Small intestine (tissue), 7 donors: ENCODE measurements around the gene ZCRB1. TPM values are rescaled to one million over a fixed set of nuclear protein-coding genes. Genes with fewer than 3 reads are reported as not detected.
A peak's percentile ranks its signal among the peaks of the same experiment; 100 is the strongest.

ENCODE experiments used
- DNase-seq, 2 donors: peaks; one replicate each; pipeline versions ENCODE4 v3.0.0 to v3.0.0-alpha.2; 2013
- FAIRE-seq: peaks from 2 replicates; lab custom pipeline; 2012; peaks lifted over from hg19 to GRCh38; lab: Jason Lieb, UNC
- H3K27ac ChIP-seq, 3 donors: one replicate each; pipeline ENCODE4 v1.5.1; 2013; ENCODE audit warnings: low read length in 2 of 3, mild to moderate bottlenecking in 2 of 3, control low read depth in 1 of 3, inconsistent platforms in 1 of 3, low read depth in 1 of 3, moderate library complexity in 1 of 3
- H3K27me3 ChIP-seq, 3 donors: one replicate each; pipeline ENCODE4 v1.6.1; 2013; ENCODE audit warnings: low read length in 3 of 3, inconsistent platforms in 1 of 3; ENCODE audit not compliant: control insufficient read depth in 3 of 3, insufficient read depth in 3 of 3
- H3K36me3 ChIP-seq, 3 donors: one replicate each; pipeline ENCODE4 v1.6.1; 2013; ENCODE audit warnings: low read length in 3 of 3, inconsistent platforms in 1 of 3, low read depth in 1 of 3, mild to moderate bottlenecking in 1 of 3, moderate library complexity in 1 of 3; ENCODE audit not compliant: control insufficient read depth in 3 of 3, insufficient read depth in 2 of 3
- H3K4me1 ChIP-seq, 3 donors: one replicate each; pipeline ENCODE4 v1.6.1; 2013; ENCODE audit warnings: low read length in 2 of 3, inconsistent platforms in 1 of 3, low read depth in 1 of 3, mild to moderate bottlenecking in 1 of 3, moderate library complexity in 1 of 3; ENCODE audit not compliant: control insufficient read depth in 3 of 3, insufficient read depth in 2 of 3
- H3K4me3 ChIP-seq, 3 donors: one replicate each; pipeline ENCODE4 v1.5.1; 2013; ENCODE audit warnings: low read length in 3 of 3, control low read depth in 1 of 3, inconsistent platforms in 1 of 3, low read depth in 1 of 3, mild to moderate bottlenecking in 1 of 3, moderate library complexity in 1 of 3
- H3K9me3 ChIP-seq, 2 donors: one replicate each; pipeline ENCODE4 v1.6.1; 2013; ENCODE audit warnings: low read depth in 1 of 2, low read length in 1 of 2; ENCODE audit not compliant: control insufficient read depth in 2 of 2, insufficient read depth in 1 of 2
- WGBS, 3 donors: extraction: QIAGEN DNeasy Blood & Tissue Kit; methylation state at CpG; one replicate each; pipeline ENCODE4 v1.1.7; 2013; 5-methylcytosine and 5-hydroxymethylcytosine counted together
- polyA plus RNA-seq, 4 donors: library from polyadenylated mRNA; stranded (reverse) in 3 of 4; unstranded in 1 of 4; fragments of 200-250 nt in 3 of 4; fragments of 120-200 nt in 1 of 4; gene quantifications; one replicate each; pipeline versions ENCODE4 v1.2.1 to v1.2.3, GENCODE V29; 2013
- donor health status: healthy with polysubstance abuse.
- donor health status: control.
- donor health status: control.
- donor health status: Bipolar disorder and iron deficiency.
- donor health status: healthy.

The ZCRB1 gene
- polyA plus RNA-seq, 4 donors, result 29.7 to 38.4 (median 35.2) TPM

- 82 to 88% (median 85%) methylated on average over 5 of the region's 5 CpGs for WGBS, 3 donors
- FAIRE-seq (no peak), DNase-seq (peak in 1 of 2 donors; percentile 17)
- Histone ChIP-seq H3K27me3 (no peaks in the 10 kb centered on the region), H3K4me1 (no peaks in the 10 kb centered on the region), H3K9me3 (peaks cover 0 to 7% of the 10 kb centered on the region in 2 donors), H3K4me3 (no peak overlapping the region), H3K36me3 (no peaks in the 10 kb centered on the region), H3K27ac (no peak overlapping the region)
Observed at GRCh38 chr12:42296503-42297109, 29.3 kb downstream of the ZCRB1 start.

DNA sequence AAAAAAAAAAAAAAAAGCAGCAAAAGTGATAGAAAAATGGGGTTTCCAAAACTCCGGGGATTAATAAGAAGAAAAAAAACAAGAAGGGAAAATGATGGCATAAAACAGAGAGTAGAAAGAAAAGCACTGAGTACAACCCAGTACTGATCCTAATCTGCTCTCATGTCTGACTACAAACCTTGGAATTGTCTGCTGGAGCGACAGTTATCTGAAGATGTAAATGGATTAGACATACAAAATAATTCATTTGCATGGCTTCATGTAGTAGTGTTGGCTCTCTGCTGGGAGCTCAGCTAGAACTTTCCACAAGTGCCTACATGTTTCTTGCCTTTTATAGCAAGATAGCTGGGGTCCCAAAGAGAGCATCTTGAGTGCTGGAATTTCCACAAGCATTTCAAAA, 34.2 kb downstream of the ZCRB1 start:
- 64 to 87% (median 80%) methylated on average over 2 of the region's 2 CpGs for WGBS, 3 donors
- FAIRE-seq, result no peak

GRCh38 chr12:42288544-42288943, 37.4 kb downstream of the ZCRB1 start:
- Histone ChIP-seq H3K36me3 (no peaks in the 10 kb centered on the region), H3K27me3 (no peaks in the 10 kb centered on the region), H3K9me3 (no peaks in the 10 kb centered on the region), H3K4me1 (no peaks in the 10 kb centered on the region), H3K4me3 (no peak overlapping the region), H3K27ac (no peak overlapping the region)
- 72 to 74% (median 74%) methylated on average over 9 of the region's 9 CpGs for WGBS, 3 donors
- FAIRE-seq, result no peak
- no peak for DNase-seq

More for the DNA sequence above, 34.2 kb downstream of the ZCRB1 start:
- H3K36me3 ChIP-seq, result no peaks in the 10 kb centered on the region
- no peaks in the 10 kb centered on the region for H3K27me3 ChIP-seq
- H3K9me3 ChIP-seq, result peaks cover 0 to 6% of the 10 kb centered on the region in 2 donors
- DNase-seq, result no peak
- H3K27ac ChIP-seq, result no peak overlapping the region
- H3K4me3 ChIP-seq, result no peak overlapping the region
- H3K4me1 ChIP-seq, result no peaks in the 10 kb centered on the region

GRCh38 chr12:42286741-42287140, 39.2 kb downstream of the ZCRB1 start:
- 91 to 93% (median 92%) methylated on average over 23 to 26 of the region's 26 CpGs for WGBS, 3 donors

GRCh38 chr12:42285431-42285830, 40.5 kb downstream of the ZCRB1 start:
- H3K4me3 ChIP-seq, result no peak overlapping the region
- no peaks in the 10 kb centered on the region for H3K27me3 ChIP-seq
- DNase-seq (no peak), FAIRE-seq (no peak)
- H3K27ac ChIP-seq, result no peak overlapping the region
- peaks cover 0 to 14% (median 2%) of the 10 kb centered on the region in 3 donors for H3K4me1 ChIP-seq
- H3K36me3 ChIP-seq, result no peaks in the 10 kb centered on the region
- H3K9me3 ChIP-seq, result no peaks in the 10 kb centered on the region
- WGBS, 3 donors, result 99 to 100% (median 99%) methylated on average over 2 of the region's 2 CpGs

More at GRCh38 chr12:42286741-42287140, 39.2 kb downstream of the ZCRB1 start:
- H3K9me3 ChIP-seq, result no peaks in the 10 kb centered on the region
- no peak overlapping the region for H3K4me3 ChIP-seq
- no peaks in the 10 kb centered on the region for H3K36me3 ChIP-seq
- DNase-seq (no peak), FAIRE-seq (no peak)
- no peak overlapping the region for H3K27ac ChIP-seq
- no peaks in the 10 kb centered on the region for H3K27me3 ChIP-seq
- H3K4me1 ChIP-seq, result peaks cover 0 to 4% (median 2%) of the 10 kb centered on the region in 3 donors

DNA sequence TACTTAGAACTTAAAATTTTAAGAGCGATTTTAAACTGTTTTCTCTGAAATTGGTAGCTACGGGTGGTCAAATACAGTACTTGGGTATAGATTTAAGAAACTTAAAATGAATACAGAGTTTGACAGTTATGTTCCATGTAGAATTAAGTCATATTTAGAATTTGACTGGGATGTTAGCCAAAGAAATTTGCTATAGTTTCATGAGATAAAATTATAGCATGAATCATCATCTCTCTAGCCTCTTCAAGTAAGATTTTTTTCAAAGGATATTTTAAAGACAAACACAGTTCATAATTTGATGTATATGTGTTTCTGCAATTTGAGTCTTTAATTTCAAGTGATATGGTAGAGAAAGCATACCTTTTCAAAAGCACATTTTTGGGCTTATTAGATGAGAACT, 41.0 kb downstream of the ZCRB1 start:
- no peaks in the 10 kb centered on the region for H3K36me3 ChIP-seq
- H3K27me3 ChIP-seq, result no peaks in the 10 kb centered on the region
- FAIRE-seq, result no peak
- H3K4me3 ChIP-seq, result no peak overlapping the region
- DNase-seq, result no peak
- H3K9me3 ChIP-seq, result no peaks in the 10 kb centered on the region
- WGBS, 3 donors, result 85 to 97% (median 96%) methylated on average over 2 of the region's 2 CpGs
- H3K27ac ChIP-seq, result no peak overlapping the region
- H3K4me1 ChIP-seq, result peaks cover 0 to 14% (median 2%) of the 10 kb centered on the region in 3 donors

DNA sequence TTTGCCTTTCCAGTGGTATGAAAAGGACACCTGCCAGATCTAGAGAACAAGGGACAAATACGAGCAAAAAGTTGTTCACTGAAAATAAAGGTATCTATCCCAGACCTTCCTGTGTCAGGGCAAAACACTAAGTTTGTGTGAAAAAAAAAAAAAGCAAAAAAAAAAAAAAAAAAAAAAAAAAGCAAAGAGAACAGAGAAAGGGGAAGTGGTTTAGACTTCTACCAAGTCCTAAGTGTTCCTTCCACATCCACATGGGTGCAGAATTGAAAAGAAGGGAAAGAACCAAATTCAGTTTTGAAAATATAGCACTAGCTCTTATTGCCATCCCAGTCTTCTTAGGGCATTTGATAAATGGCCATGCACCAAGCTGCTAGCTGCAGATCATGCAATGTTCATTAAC, 41.7 kb downstream of the ZCRB1 start:
- FAIRE-seq (no peak), DNase-seq (no peak)
- 71 to 83% (median 81%) methylated on average over 1 of the region's 1 CpG for WGBS, 3 donors
- Histone ChIP-seq H3K36me3 (no peaks in the 10 kb centered on the region), H3K4me1 (peaks cover 0 to 14% (median 2%) of the 10 kb centered on the region in 3 donors), H3K4me3 (no peak overlapping the region), H3K9me3 (peaks cover 0 to 2% of the 10 kb centered on the region in 2 donors), H3K27me3 (no peaks in the 10 kb centered on the region), H3K27ac (no peak overlapping the region)

DNA sequence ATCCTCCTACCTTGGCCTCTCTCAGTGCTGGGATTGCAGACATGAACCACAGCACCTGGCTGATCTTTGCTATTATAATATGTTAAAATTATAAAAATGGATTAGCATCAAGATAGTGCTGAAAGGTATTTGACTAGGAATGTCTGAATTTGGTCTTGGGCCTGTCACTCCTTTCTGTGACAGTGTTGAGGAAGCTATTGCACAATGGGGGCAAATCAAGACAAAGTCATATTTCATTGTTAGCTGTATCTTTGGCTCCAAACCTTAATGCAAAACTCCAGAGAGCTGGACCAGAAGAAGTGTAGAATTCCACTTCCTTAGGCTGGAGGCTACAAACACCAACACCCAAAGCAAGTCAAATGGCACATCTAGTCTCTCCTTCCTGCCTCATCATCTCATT, 42.2 kb downstream of the ZCRB1 start:
- Histone ChIP-seq H3K36me3 (no peaks in the 10 kb centered on the region), H3K27ac (no peak overlapping the region), H3K27me3 (no peaks in the 10 kb centered on the region), H3K4me1 (peaks cover 0 to 14% (median 2%) of the 10 kb centered on the region in 3 donors), H3K9me3 (peaks cover 0 to 2% of the 10 kb centered on the region in 2 donors), H3K4me3 (no peak overlapping the region)
- DNase-seq, result no peak
- no peak for FAIRE-seq

DNA sequence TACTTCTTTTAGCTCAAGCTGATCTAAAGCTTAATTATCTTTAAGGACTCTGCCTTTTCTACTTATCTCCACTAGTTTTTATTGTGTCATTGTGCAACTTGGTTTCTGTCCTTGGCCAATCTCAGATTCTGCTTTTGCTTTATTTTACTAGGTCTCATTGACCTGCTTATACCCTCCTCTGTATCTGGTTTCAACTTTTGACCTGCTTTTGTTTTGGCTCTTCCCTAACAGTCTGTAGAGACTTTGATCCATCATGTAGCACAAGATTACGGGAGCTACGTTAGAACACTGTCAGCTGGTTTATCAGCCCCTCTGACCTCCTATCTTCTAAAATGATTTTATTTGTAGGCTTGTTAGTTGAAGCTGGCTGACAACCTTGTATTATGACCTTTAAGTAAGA, 43.6 kb downstream of the ZCRB1 start:
- peaks cover 0 to 2% of the 10 kb centered on the region in 2 donors for H3K9me3 ChIP-seq
- H3K27me3 ChIP-seq, result no peaks in the 10 kb centered on the region
- DNase-seq (peak; percentile 59 to 81), FAIRE-seq (no peak)
- H3K36me3 ChIP-seq, result no peaks in the 10 kb centered on the region
- WGBS, 3 donors, result 13 to 54% (median 34%) methylated on average over 2 of the region's 2 CpGs
- peak overlapping the region in 1 of 3 donors; percentile 53 for H3K27ac ChIP-seq
- peaks cover 0 to 14% (median 2%) of the 10 kb centered on the region in 3 donors for H3K4me1 ChIP-seq
- no peak overlapping the region for H3K4me3 ChIP-seq
